Stimulated activated CD4-positive, alpha-beta T cell treated with anti-CD3 and anti-CD28 coated beads, TNF-alpha, amount 100 ng/mL, for 24 hours (primary cell): ENCODE results near the gene SLC25A23.
A peak's percentile ranks its signal among the peaks of the same experiment; 100 is the strongest.

ENCODE experiments used
- DNase-seq, 3 experiments: peaks; one replicate each; pipeline ENCODE4 v3.0.0-alpha.2; 2020; ENCODE audit warnings: low read depth in 3 of 3

Gene SLC25A23

GRCh38 chr19:6481541-6482342 is 22.1 kb upstream of the SLC25A23 start, which contains the start of gene DENND1C:
Gene DENND1C, minus strand, starts transcription at chr19:6481787. Its CDS starts 92 bp downstream, at chr19:6481695.
- DNase-seq: peak in 2 of 3 experiments; percentile 47 to 72

DNA sequence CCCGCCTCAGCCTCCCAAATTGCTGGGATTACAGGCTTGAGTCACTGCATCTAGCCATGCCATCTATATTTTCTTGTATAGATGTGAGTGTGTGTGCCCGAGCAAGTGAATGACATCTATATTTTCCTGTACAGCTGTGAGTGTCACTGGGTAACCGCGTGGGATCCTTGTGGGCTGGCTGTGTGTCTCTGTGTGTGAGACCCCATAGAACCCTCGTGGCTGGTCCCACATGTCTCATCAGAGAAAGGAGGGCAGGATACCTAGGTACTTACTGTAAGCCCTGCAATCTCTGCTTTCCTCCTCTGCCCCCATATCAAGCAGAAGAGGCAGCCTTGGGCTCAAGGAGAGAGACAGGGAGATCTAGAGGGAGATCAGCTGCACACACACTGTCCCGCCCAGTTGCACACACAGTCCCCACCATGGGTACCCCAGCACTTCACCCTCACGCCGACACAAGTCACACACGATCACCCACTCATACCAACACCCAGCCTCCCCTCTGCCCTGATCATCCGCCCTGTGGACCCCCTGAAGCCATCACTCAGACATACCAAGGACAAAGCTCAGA is 21.3 kb upstream of the SLC25A23 start:
- DNase-seq: no peak

GRCh38 chr19:6479836-6480398 is 20.3 kb upstream of the SLC25A23 start:
- DNase-seq: no peak

- DNase-seq: no peak
Observed at GRCh38 chr19:6478815-6479214, 19.2 kb upstream of the SLC25A23 start.

GRCh38 chr19:6476896-6477431 is 17.4 kb upstream of the SLC25A23 start:
- no peak for DNase-seq

DNA sequence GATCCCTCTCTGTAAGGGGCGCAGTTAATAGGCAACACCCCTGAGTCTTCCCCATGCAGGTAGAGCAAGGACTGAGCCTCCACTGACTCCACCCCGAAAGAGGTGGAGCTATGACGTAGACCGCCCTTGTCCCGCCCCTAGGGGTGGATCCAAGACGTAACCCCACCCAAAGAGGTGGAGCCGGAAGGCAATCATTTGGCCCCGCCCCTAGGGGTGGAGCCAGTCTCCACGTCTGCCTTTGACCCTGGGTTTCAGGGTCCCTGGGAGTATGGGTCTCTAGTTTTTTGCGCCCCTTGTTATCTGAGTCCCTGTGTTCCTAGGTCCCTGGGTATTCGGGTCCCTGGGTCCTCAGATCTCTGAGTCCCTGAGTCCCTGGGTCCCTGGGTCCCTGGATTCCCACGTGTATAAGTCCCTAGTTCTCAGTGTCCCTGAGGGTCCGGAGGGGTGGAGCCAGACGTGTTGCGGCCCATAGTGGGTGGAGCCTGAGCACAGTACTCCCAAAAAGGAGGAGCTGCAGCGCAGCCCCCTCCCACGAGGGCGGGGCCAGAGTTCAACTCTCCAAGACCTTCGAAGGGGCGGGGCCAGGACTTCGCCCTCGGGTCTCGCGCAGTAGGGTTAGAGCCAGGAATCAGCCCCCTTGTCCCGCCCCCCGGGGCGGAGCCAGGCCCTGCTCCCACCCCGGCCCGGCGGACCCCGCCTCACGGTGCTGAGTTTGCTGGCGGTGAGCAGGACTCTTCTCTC is 16.7 kb upstream of the SLC25A23 start:
- peak in 2 of 3 experiments; percentile 41 to 62 for DNase-seq

DNA sequence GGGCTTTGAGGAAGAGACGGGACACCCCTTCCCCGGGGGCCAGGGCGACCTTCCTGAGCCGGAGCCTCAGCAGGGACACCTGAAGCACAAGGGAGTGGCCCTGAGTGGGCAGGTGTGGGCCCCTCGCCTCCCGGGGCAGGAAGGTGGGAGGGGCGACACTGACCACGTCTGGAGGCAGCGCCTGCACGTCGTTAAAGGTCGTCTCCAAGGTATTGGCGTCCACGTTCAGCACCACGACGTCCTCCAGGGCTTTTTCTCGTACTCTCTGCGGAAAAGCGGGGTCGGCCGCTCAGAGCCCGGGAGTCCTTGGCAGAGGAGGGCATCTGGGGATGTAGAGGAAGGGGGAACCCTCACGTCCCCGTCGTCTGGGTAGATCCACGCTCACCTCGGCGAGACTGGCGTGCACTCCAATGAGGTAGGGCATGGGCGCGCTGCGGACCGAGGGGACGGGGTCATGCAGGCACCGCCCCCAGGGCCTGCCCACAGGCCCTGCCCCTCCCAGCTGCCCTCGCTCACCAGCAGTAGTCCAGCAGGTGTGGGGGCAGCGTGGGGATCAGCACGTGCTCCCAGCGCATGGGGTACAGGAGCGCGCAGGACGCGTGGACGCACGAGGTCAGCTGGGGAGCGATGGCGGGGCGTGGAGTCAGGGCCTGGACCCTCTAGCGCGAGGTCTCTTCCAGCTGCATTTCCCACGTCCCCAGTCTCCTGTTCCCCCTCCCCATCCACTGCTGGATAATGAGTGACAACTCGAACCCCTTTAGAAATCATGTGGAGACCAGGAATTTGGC is 15.9 kb upstream of the SLC25A23 start:
- DNase-seq: no peak

GRCh38 chr19:6473647-6474046 is 14.1 kb upstream of the SLC25A23 start:
- no peak for DNase-seq

GRCh38 chr19:6472713-6473112 is 13.1 kb upstream of the SLC25A23 start:
- DNase-seq: no peak

GRCh38 chr19:6471076-6471475 is 11.5 kb upstream of the SLC25A23 start:
- DNase-seq: no peak

GRCh38 chr19:6470173-6470572 is 10.6 kb upstream of the SLC25A23 start:
- no peak for DNase-seq

- DNase-seq: no peak
Observed at GRCh38 chr19:6467384-6467783, 7.8 kb upstream of the SLC25A23 start.

DNA sequence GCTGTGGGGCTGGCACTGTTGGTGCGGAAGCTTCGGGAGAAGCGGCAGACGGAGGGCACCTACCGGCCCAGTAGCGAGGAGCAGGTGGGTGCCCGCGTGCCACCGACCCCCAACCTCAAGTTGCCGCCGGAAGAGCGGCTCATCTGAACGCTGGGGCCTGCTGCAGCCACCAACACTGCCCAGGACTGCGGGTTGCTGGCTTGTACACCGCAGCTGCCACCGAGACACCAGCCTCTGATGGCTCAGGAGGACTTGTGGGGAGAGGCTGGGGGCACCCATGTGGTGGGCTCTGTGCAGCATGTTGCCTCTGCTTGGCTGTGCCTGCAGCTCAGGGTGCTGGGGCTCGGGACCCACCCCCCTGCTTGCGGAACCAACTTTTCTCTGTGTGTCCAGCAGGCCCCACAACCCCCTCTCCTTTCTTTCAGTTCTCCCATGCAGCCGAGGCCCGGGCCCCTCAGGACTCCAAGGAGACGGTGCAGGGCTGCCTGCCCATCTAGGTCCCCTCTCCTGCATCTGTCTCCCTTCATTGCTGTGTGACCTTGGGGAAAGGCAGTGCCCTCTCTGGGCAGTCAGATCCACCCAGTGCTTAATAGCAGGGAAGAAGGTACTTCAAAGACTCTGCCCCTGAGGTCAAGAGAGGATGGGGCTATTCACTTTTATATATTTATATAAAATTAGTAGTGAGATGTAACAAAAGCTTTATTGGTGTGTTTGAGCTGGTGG is 7.1 kb upstream of the SLC25A23 start:
- DNase-seq: no peak

DNA sequence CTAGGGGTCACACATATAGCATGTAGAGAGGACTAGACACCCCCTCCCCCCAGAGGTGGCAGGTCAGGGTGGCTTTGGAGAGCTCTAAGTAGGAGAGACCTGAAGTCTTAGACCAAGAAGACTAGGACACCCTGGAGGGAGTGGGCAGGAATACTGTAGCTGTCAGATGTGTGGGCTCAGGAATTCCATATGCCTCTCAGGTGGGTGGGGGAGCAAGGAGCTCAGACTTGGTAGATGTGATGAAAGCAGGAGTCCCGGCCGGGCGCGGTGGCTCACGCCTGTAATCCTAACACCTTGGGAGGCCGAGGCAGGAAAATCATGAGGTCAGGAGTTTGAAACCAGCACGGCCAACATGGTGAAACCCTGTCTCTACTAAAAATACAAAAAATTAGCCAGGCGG is 6.1 kb upstream of the SLC25A23 start:
- no peak for DNase-seq

DNA sequence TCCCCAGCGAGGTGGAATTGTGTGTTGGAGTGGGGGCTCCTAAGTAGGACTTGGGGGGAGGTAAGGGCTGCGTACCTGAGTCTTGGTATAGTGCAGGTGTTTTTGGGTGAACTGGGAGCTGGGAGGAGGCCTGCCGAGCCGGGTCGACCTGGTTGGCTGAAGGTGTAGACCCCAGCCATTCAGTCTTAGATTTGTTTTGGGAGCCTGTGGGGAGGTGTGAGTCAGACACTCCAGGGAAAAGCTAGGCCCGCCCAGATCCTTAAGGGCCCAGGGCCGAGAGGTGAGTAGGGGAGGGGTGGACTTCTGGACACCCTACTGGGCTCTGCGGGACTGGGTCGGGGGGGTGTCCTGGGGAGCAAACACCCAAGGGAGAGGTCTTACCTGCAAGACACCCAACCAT is 5.4 kb upstream of the SLC25A23 start:
- no peak for DNase-seq

DNA sequence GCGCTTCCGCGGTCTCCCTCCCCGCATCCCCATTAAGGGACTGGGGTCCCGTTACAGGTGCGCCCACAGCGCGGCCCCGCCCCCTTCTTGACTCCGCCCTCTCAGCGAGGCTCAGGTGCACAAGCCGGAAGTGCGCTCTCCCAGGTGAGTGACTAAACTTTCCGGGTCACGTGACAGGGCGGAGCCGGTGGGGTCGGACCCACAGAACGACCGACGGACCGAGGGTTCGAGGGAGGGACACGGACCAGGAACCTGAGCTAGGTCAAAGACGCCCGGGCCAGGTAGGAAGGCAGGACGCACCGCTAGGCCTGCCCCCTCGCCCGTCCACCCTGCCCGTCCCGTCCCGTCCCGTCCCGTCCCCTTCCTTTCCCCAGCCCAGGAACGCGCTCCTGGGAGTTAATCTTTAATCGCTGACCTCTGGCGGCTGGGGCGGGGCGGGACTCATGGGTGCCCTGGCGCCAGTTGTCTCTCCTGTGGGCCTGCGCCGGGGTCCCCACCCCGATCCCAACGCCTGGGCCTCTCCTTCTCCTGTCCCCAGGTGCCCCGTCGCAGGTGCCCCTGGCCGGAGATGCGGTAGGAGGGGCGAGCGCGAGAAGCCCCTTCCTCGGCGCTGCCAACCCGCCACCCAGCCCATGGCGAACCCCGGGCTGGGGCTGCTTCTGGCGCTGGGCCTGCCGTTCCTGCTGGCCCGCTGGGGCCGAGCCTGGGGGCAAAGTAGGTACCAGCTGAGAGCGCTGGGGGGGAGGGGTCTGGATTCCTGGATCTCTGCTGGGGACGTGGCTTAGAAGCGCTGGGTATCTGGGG is 4.7 kb upstream of the SLC25A23 start, which contains the start of gene CRB3:
TSS of gene CRB3 (plus strand) at position 202 of the 804 bp plus-strand sequence. CDS start at position 633, 431 bp downstream.
- no peak for DNase-seq

DNA sequence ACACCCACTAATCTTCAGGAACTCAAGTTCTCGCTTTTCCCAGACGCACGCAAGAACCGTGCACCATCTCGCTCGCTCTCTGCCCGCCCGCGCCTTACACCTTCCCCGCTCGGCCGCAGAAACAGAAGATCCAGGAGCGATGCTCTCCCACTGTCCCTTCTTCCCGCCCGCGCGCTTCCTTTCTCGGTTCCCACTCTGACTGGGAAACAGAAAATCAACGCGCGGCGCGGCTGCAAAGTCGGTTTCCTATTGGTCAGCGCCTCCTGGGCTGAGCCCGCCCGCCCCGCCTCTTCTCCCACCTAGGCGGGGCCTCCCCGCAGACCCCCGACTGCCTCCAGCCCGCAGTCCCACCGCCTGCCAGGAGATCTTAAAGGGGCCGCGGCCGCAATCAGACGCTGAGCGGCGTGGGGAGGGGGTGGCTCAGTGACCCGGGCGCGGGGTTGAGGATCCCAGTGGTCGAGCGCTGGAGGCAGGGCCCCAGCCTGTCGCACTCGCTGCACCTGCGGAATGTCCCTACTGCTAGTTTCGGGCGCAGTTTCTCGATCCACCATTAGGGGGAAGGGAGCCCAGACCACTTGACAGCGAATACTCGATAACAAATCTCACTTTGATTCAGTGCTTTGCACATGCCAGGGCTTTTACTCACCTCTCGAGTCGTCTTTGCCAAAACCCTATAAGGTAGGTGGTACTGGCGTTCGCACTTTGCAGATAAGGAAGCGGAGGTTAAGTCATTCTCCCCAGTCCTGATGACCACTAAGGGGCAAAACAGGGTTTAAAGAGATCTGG is 700 bp upstream of the SLC25A23 start:
- peak; percentile 94 to 98 (median 97) for DNase-seq

DNA sequence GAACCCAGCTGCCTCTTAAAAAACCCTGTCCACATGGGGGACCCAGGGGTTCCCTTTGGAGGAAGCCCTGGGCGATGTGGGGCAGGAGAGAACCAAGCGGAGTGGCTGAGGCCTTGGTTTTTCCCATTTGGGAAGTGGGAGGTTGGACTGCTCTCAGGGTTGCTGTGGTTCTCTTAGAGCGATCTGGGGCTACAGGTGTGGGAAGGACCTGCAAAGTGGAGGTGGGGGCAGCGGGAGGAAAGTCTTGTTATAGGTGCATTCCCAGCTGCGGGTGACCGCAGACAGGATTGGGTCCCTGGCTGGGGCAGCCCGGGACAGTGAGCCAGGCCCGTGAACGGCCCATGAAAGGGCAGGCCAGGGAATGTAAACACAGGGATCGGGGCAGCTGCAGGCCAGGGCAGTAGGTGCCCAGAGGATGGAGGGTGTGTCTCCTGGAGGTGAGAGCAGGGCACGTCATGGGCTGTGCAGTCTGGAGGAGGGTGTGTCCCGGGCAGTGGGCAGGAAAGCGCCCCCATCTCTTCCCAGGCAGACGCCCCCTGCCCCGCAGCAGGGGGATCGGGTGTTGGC is 814 bp downstream of the SLC25A23 start:
- no peak for DNase-seq
